ENCODE data around the gene VAPA. TPM values are rescaled to one million over a fixed set of nuclear protein-coding genes. Genes with fewer than 3 reads are reported as not detected.

The VAPA gene
- total RNA-seq, 1 experiment from 2014 or later = 137 TPM

- TF ChIP-seq ELF4 (CRISPR knock-in tag; IDR thresholded peaks at IDR 0.05; ENCODE audit: low read depth) (no peak), FOXP4 (CRISPR knock-in tag; IDR thresholded peaks at IDR 0.05) (no peak), FOXJ3 (CRISPR knock-in tag; IDR thresholded peaks at IDR 0.05; ENCODE audit: borderline replicate concordance) (no peak)
Observed at GRCh38 chr18:9984080-9984479, 70.3 kb downstream of the VAPA start (continued).

- ATAC-seq (no peak), DNase-seq (ENCODE audit: low spot score) (no peak)
- peaks cover 27% of the 10 kb centered on the region for H3K9me3 Mint-ChIP-seq
- H3K27ac Mint-ChIP-seq = no peak overlapping the region
- H3K4me1 Mint-ChIP-seq = no peaks in the 10 kb centered on the region
- TF ChIP-seq ESRRA (CRISPR knock-in tag; IDR thresholded peaks at IDR 0.05; ENCODE audit: borderline replicate concordance) (no peak), ZNF232 (CRISPR knock-in tag; IDR thresholded peaks at IDR 0.05) (no peak), USF1 (CRISPR knock-in tag; IDR thresholded peaks at IDR 0.05) (no peak), NFE2L1 (CRISPR knock-in tag; IDR thresholded peaks at IDR 0.05) (no peak), ARID4B (CRISPR knock-in tag; IDR thresholded peaks at IDR 0.05; ENCODE audit: borderline replicate concordance) (no peak), CTCF (IDR thresholded peaks at IDR 0.05) (no peak), NFATC4 (CRISPR knock-in tag; IDR thresholded peaks at IDR 0.05) (no peak), ZNF671 (CRISPR knock-in tag; IDR thresholded peaks at IDR 0.05) (no peak), HMGXB4 (CRISPR knock-in tag; IDR thresholded peaks at IDR 0.05) (no peak), E2F5 (CRISPR knock-in tag; IDR thresholded peaks at IDR 0.05) (no peak), JAZF1 (CRISPR knock-in tag; IDR thresholded peaks at IDR 0.05) (no peak), RORB (CRISPR knock-in tag; IDR thresholded peaks at IDR 0.05) (no peak)
- no peaks in the 10 kb centered on the region; the same call in 1 of the 2 replicates for H3K27me3 Mint-ChIP-seq (ENCODE audit: low read depth)
- no peak overlapping the region for H3K4me3 Mint-ChIP-seq
- CTCF ChIA-PET = no interaction called here
- peaks cover 7% of the 10 kb centered on the region for H3K36me3 Mint-ChIP-seq
- POLR2A ChIA-PET = no interaction called here
Observed at GRCh38 chr18:9985641-9986040, 71.8 kb downstream of the VAPA start.
